Left lung (tissue), 10 donors: ENCODE data around the gene PALLD. TPM values are rescaled to one million over a fixed set of nuclear protein-coding genes. Genes with fewer than 3 reads are reported as not detected.
A peak's percentile ranks its signal among the peaks of the same experiment; 100 is the strongest.

ENCODE experiments used
- ATAC-seq: fragments of 200-7000 bp; cut with Tn5 transposase; one replicate; pipeline ENCODE4 v1.9.1; 2020; ENCODE audit warnings: moderate library complexity
- DNase-seq, 4 donors: peaks; one replicate each; pipeline ENCODE4 v3.0.0-alpha.2; 2013 to 2020
- H3K27ac ChIP-seq, 2 donors: fragments of 200-600 bp; sonication (generic) in 1 of 2; one replicate each; pipeline versions ENCODE4 v1.5.0 to v1.8.0; 2020 to 2021
- H3K27me3 ChIP-seq, 2 donors: fragments of 200-600 bp; sonication (generic) in 1 of 2; one replicate each; pipeline versions ENCODE4 v1.5.0 to v1.8.0; 2020 to 2021
- H3K36me3 ChIP-seq, 2 donors: fragments of 200-600 bp; sonication (generic) in 1 of 2; one replicate each; pipeline versions ENCODE4 v1.5.0 to v1.8.0; 2020 to 2021
- H3K4me1 ChIP-seq, 2 donors: fragments of 200-600 bp; one replicate each; pipeline ENCODE4 v1.8.0; 2021
- H3K4me3 ChIP-seq, 2 donors: fragments of 200-600 bp; sonication (generic) in 1 of 2; one replicate each; pipeline versions ENCODE4 v1.5.0 to v1.8.0; 2020 to 2021; ENCODE audit warnings: mild to moderate bottlenecking in 1 of 2
- H3K9me3 ChIP-seq, 2 donors: fragments of 200-600 bp; sonication (generic) in 1 of 2; one replicate each; pipeline versions ENCODE4 v1.5.0 to v1.8.0; 2020 to 2021
- CTCF ChIP-seq, 2 donors: fragments of 200-600 bp; sonication (generic) in 1 of 2; IDR thresholded peaks; one replicate each; pipeline versions ENCODE4 v1.5.0 to v1.8.0; 2021; ENCODE audit warnings: antibody characterized with exemption in 2 of 2
- intact Hi-C, 2 donors: fragments of 100-400 bp; cut with DNase I; formaldehyde crosslinking; loops; one replicate each; pipeline versions ENCODE4 v1.11.2 to v1.14.2; 2022
- polyA plus RNA-seq, 6 donors: library from polyadenylated mRNA; unstranded; fragments of 120-200 nt; gene quantifications; one replicate each; pipeline ENCODE4 v1.2.1, GENCODE V29; 2013; ENCODE audit not compliant: insufficient read length in 6 of 6
- total RNA-seq, 2 donors: library from RNA; stranded (reverse); fragmentation: NEBNext Ultra II Directional; extraction: Animal tissue kit (Norgen Biotek cat#: 25700); gene quantifications; one replicate each; pipeline ENCODE4 v1.2.1, GENCODE V29; 2021
- donor health status: DM: no; HTN: yes; CAD: no.
- donor health status: DM: no; HTN: no; CAD: no.

The PALLD gene
- total and polyA plus RNA-seq, 8 donors = 67.5 to 194 (median 80.4) TPM

- Histone ChIP-seq H3K27me3 (peaks cover 0 to 2% of the 10 kb centered on the region in 2 donors), H3K4me3 (no peak overlapping the region), H3K27ac (no peak overlapping the region), H3K9me3 (no peaks in the 10 kb centered on the region), H3K36me3 (no peaks in the 10 kb centered on the region), H3K4me1 (no peaks in the 10 kb centered on the region)
- no peak for TF ChIP-seq CTCF (IDR thresholded peaks at IDR 0.05)
- intact Hi-C loops = no loop called here
- no peak for DNase-seq
- ATAC-seq = peak; percentile 56
Observed at GRCh38 chr4:168574581-168575295, 77.9 kb downstream of the PALLD start.

- no peak for DNase-seq
- ATAC-seq = no peak
- Histone ChIP-seq H3K27ac (no peak overlapping the region), H3K9me3 (no peaks in the 10 kb centered on the region), H3K4me3 (no peak overlapping the region), H3K4me1 (no peaks in the 10 kb centered on the region), H3K27me3 (peaks cover 0 to 2% of the 10 kb centered on the region in 2 donors), H3K36me3 (no peaks in the 10 kb centered on the region)
- intact Hi-C loops = no loop called here
- no peak for TF ChIP-seq CTCF (IDR thresholded peaks at IDR 0.05)
Observed at GRCh38 chr4:168575473-168575872, 78.6 kb downstream of the PALLD start.

DNA sequence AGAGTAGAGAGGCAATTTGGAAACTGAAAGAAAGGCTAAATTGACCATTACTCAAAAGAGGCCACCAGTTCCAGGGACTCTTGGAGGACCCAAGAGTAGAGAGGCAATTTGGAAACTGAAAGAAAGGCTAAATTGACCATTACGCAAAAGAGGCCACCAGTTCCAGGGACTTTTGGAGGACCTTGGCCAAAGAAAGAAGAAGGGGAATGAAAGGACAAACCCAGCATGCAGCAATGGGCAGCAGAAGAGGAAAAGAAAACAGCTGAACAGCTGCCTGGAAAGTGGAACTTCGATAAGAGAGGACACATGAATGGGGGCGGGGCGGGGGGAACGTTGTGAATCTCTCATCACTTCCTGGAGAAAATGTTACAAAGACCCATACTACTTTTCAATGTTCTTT lies 80.8 kb downstream of the PALLD start:
- Histone ChIP-seq H3K27me3 (no peaks in the 10 kb centered on the region), H3K27ac (no peak overlapping the region), H3K4me3 (no peak overlapping the region), H3K9me3 (no peaks in the 10 kb centered on the region), H3K4me1 (no peaks in the 10 kb centered on the region), H3K36me3 (no peaks in the 10 kb centered on the region)
- no peak for TF ChIP-seq CTCF (IDR thresholded peaks at IDR 0.05)
- intact Hi-C loops = no loop called here
- no peak for ATAC-seq
- DNase-seq = no peak

DNA sequence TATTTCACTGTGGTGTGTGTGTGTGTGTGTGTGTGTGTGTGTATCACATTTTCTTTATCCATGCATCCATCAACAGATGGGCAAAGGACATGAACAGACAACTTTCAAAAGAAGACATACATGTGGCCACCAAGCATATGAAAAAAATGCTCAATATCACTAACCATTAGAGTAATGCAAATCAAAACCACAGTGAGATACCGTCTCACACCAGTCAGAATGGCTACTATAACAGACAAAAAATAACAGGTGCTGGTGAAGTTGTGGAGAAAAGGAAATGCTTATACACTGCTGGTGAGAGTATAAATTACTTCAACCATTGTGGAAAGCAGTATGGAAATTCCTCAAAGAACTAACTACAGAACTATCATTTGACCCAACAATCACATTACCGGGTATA lies 83.4 kb downstream of the PALLD start:
- Histone ChIP-seq H3K9me3 (no peaks in the 10 kb centered on the region), H3K27ac (no peak overlapping the region), H3K36me3 (no peaks in the 10 kb centered on the region), H3K27me3 (no peaks in the 10 kb centered on the region), H3K4me3 (no peak overlapping the region), H3K4me1 (peaks cover 0 to under 1% of the 10 kb centered on the region in 2 donors)
- DNase-seq (no peak), ATAC-seq (no peak)
- intact Hi-C loops = loop anchor here in 1 of 2 donors (10.0 kb wide), 1 partner anchor 345 kb away; no protein-coding TSS in a partner anchor
- no peak for TF ChIP-seq CTCF (IDR thresholded peaks at IDR 0.05)

DNA sequence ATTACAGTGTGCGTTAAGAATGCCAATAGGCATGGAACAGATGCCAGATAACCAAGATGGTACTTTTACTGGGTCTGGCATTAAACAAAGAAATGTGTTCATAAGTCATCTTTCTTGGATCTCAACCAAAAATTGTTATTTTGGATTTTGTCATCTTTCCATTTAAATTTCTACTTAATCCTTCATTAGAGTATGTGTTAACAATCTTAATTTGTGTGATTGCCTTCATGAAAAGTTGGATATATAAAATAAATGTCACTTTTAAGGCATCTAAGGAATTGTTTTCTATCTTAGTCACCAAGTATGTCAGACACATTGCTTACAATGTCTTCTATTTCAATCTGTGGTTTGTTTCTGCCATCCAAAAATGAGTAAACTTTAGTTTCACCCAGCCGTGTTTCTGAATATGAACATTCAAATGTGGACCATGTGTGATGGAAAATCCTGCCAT lies 87.5 kb downstream of the PALLD start:
- Histone ChIP-seq H3K4me1 (peaks cover 0 to 7% of the 10 kb centered on the region in 2 donors), H3K9me3 (no peaks in the 10 kb centered on the region), H3K36me3 (no peaks in the 10 kb centered on the region), H3K27me3 (no peaks in the 10 kb centered on the region), H3K4me3 (no peak overlapping the region), H3K27ac (no peak overlapping the region)
- no peak for DNase-seq
- no peak for ATAC-seq
- intact Hi-C loops = loop anchor here in 1 of 2 donors (10.0 kb wide), 1 partner anchor 340 kb away; no protein-coding TSS in a partner anchor
- TF ChIP-seq CTCF (IDR thresholded peaks at IDR 0.05) = no peak
